Calu3 (cell line): ENCODE data around the gene TEX2. TPM values are rescaled to one million over a fixed set of nuclear protein-coding genes. Genes with fewer than 3 reads are reported as not detected.

ENCODE experiments used
- BruUV-seq: library from RNA; stranded (reverse); fragments of 400-500 nt; replicated peaks from 2 replicates; lab custom pipeline; 2021; lab: Mats Ljungman, UMichigan
- CTCF ChIA-PET: fragments of 300-600 bp; sonication (Branson Sonifier 250); formaldehyde crosslinking; loops from one replicate; lab custom pipeline; 2022; ENCODE audit warnings: antibody characterized with exemption; lab: Charles Lee
- DNase-seq: peaks from one replicate; pipeline ENCODE4 v3.0.0; 2022
- H3K27ac Mint-ChIP-seq: one replicate; pipeline ENCODE4 v1.8.0; 2022; ENCODE audit warnings: mixed read lengths; ENCODE audit not compliant: unreplicated experiment
- H3K27me3 Mint-ChIP-seq: one replicate; pipeline ENCODE4 v1.8.0; 2022; ENCODE audit warnings: mixed read lengths; ENCODE audit not compliant: unreplicated experiment
- H3K36me3 Mint-ChIP-seq: one replicate; pipeline ENCODE4 v1.8.0; 2022; ENCODE audit warnings: mild to moderate bottlenecking, moderate library complexity, mixed read lengths; ENCODE audit not compliant: insufficient read depth, unreplicated experiment
- H3K4me1 Mint-ChIP-seq: one replicate; pipeline ENCODE4 v1.8.0; 2022; ENCODE audit warnings: mild to moderate bottlenecking, low read depth, mixed read lengths; ENCODE audit not compliant: unreplicated experiment
- H3K4me3 Mint-ChIP-seq: one replicate; pipeline ENCODE4 v1.8.0; 2022; ENCODE audit warnings: mild to moderate bottlenecking, low read depth, moderate library complexity, mixed read lengths; ENCODE audit not compliant: unreplicated experiment
- H3K9me3 Mint-ChIP-seq: one replicate; pipeline ENCODE4 v1.8.0; 2022; ENCODE audit warnings: low read depth, mixed read lengths; ENCODE audit not compliant: unreplicated experiment
- intact Hi-C: fragments of 100-400 bp; cut with micrococcal nuclease; formaldehyde crosslinking; loops from one replicate; pipeline ENCODE4 v1.10.0; 2022; ENCODE audit not compliant: unreplicated experiment
- total RNA-seq: library from RNA; stranded (reverse); gene quantifications from 2 replicates; pipeline ENCODE4 v1.2.3, GENCODE V29; 2022
- TF ChIP-seq, protein P1 (sequence below): fragments of 200-600 bp; IDR thresholded peaks from one replicate; pipeline ENCODE4 v1.8.0; 2022; ENCODE audit warnings: antibody characterized with exemption; ENCODE audit not compliant: unreplicated experiment

Gene TEX2
- total RNA-seq, 1 experiment from 2014 or later: 12.3 TPM

DNA sequence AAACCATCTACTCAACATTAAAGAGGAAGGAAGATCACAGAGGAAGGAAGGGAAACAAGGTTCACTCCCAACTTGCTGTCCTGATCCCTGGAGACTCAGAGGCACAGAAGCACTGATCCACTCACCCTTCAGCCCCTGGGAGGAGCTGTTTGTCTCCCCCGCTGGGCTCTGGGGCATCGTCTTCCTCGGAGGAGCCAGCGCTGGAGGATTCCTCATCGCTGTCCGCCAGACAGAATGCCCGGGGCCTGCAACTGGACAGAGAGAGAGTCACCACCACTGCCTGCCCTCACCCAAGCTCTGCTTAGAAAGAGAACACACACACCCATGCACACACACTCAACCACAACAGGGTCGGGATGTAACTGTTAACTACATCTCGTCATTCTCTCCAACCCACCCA, 108.3 kb downstream of the TEX2 start:
- H3K36me3 Mint-ChIP-seq: peaks cover under 1% of the 10 kb centered on the region
- TF ChIP-seq, protein P1, sequence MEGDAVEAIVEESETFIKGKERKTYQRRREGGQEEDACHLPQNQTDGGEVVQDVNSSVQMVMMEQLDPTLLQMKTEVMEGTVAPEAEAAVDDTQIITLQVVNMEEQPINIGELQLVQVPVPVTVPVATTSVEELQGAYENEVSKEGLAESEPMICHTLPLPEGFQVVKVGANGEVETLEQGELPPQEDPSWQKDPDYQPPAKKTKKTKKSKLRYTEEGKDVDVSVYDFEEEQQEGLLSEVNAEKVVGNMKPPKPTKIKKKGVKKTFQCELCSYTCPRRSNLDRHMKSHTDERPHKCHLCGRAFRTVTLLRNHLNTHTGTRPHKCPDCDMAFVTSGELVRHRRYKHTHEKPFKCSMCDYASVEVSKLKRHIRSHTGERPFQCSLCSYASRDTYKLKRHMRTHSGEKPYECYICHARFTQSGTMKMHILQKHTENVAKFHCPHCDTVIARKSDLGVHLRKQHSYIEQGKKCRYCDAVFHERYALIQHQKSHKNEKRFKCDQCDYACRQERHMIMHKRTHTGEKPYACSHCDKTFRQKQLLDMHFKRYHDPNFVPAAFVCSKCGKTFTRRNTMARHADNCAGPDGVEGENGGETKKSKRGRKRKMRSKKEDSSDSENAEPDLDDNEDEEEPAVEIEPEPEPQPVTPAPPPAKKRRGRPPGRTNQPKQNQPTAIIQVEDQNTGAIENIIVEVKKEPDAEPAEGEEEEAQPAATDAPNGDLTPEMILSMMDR: no peak
- peaks cover 14% of the 10 kb centered on the region for H3K4me1 Mint-ChIP-seq
- no peaks in the 10 kb centered on the region for H3K27me3 Mint-ChIP-seq
- no peak for DNase-seq
- CTCF ChIA-PET: no interaction called here
- no peak overlapping the region for H3K27ac Mint-ChIP-seq
- intact Hi-C loops: no loop called here
- H3K4me3 Mint-ChIP-seq: no peak overlapping the region
- H3K9me3 Mint-ChIP-seq: no peaks in the 10 kb centered on the region
- BruUV-seq: no TSS peak

DNA sequence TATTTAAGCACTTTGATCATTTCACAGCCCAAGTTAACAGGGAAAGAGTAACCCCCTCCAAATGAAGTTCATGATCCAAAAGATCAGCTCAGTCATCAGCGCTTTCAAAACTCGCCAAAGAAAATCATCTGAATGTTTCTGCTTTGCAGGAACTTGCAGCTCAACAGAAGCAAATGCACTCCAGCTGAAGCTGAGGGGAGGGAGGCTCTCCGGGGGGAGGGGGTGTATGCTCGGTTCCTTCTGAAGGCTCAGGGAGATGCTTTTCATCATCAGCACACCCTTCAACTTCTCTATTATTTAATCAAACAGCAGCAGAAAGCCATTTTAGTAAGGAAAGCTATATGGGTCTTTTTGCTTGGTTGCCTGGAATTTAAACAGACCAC, 108.8 kb downstream of the TEX2 start:
- H3K36me3 Mint-ChIP-seq: peaks cover 4% of the 10 kb centered on the region
- CTCF ChIA-PET: no interaction called here
- TF ChIP-seq, protein P1: no peak
- intact Hi-C loops: no loop called here
- H3K4me3 Mint-ChIP-seq: no peak overlapping the region
- BruUV-seq: no TSS peak
- no peaks in the 10 kb centered on the region for H3K9me3 Mint-ChIP-seq
- peaks cover 14% of the 10 kb centered on the region for H3K4me1 Mint-ChIP-seq
- H3K27ac Mint-ChIP-seq: no peak overlapping the region
- DNase-seq: no peak
- no peaks in the 10 kb centered on the region for H3K27me3 Mint-ChIP-seq

DNA sequence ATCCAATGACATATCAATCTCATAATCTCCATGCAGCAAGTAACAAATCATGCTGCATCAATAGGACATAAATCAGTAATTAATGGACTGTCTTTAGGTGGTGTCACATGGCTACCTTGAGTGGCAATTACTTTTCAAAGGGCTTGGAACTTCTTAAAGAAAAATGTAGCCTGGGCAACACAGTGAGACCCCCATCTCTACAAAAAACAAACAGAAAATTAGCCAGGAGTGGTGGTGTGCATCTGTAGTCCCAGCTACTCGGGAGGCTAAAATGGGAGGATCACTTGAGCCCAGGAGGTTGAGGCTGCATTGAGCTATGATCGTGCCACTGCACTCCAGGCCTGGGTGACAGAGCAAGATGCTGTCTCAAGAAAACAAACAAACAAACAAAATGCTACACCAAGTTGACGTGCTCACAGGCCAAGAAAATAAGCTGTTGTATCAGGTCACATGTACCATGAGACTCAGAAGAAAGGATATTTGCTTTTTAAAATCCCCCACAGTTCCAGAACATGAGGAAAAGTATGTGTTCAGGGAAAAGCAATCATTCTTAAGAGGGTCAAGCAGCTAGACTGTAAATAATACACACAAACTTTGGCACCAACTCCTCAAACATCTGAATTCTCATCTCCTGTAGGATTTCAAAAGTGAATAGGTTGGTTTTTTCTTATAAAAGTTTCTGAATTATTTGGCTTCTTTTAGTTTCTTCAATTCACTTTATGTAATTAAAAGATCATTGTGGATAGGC, 109.3 kb downstream of the TEX2 start:
- TF ChIP-seq, protein P1: no peak
- Mint-ChIP-seq H3K36me3 (peaks cover 7% of the 10 kb centered on the region), H3K4me3 (no peak overlapping the region), H3K9me3 (no peaks in the 10 kb centered on the region), H3K4me1 (peaks cover 14% of the 10 kb centered on the region), H3K27me3 (no peaks in the 10 kb centered on the region), H3K27ac (no peak overlapping the region)
- BruUV-seq: no TSS peak
- intact Hi-C loops: no loop called here
- DNase-seq: no peak
- CTCF ChIA-PET: no interaction called here

DNA sequence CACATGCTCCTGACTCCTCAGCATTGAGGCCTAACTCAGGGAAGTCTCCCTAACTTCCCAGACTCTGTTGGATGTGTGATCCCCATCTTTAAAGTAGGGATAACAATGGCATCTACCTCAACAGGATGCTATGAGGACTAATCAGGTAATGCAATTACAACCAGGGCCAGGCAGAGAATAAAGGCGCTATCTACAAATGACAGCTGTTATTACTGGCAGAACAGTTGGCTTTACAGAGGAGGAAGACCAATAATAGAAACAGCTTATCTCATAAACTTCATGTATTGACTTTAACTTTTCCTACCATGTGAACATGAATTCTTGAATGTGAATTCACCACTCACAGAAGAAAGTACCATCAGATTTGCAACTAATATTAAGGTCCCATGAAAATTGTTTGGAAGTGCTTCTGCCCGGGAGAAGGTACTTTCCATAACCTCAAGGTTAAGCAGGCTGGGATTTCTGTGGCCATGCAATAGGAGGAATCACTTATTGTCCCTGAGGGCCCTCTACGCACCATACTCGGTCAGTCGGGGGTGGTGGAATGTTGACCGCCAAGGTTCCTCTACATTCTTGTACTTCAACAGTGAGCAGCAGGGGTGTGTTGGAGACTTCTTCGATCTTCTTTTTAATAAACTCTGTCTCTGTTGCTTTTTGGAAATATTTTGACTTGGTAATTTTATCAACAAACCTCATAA, 110.5 kb downstream of the TEX2 start:
- H3K36me3 Mint-ChIP-seq: peaks cover 18% of the 10 kb centered on the region
- CTCF ChIA-PET: no interaction called here
- no peak overlapping the region for H3K27ac Mint-ChIP-seq
- intact Hi-C loops: no loop called here
- no peak for DNase-seq
- H3K4me3 Mint-ChIP-seq: no peak overlapping the region
- H3K27me3 Mint-ChIP-seq: no peaks in the 10 kb centered on the region
- no peaks in the 10 kb centered on the region for H3K9me3 Mint-ChIP-seq
- BruUV-seq: no TSS peak
- TF ChIP-seq, protein P1: no peak
- H3K4me1 Mint-ChIP-seq: peaks cover 14% of the 10 kb centered on the region
